Posterior cingulate gyrus (tissue), 11 donors: ENCODE measurements around the gene C18orf63.

Experiments
- DNase-seq, 10 donors: peaks; one replicate each; pipeline versions ENCODE4 v3.0.0 to v3.0.0-alpha.2; 2020 to 2021; ENCODE audit warnings: mixed read lengths in 3 of 10
- intact Hi-C: fragments of 100-400 bp; cut with DNase I; formaldehyde crosslinking; loops from one replicate; pipeline ENCODE4 v1.15.1; 2023

Gene C18orf63

DNA sequence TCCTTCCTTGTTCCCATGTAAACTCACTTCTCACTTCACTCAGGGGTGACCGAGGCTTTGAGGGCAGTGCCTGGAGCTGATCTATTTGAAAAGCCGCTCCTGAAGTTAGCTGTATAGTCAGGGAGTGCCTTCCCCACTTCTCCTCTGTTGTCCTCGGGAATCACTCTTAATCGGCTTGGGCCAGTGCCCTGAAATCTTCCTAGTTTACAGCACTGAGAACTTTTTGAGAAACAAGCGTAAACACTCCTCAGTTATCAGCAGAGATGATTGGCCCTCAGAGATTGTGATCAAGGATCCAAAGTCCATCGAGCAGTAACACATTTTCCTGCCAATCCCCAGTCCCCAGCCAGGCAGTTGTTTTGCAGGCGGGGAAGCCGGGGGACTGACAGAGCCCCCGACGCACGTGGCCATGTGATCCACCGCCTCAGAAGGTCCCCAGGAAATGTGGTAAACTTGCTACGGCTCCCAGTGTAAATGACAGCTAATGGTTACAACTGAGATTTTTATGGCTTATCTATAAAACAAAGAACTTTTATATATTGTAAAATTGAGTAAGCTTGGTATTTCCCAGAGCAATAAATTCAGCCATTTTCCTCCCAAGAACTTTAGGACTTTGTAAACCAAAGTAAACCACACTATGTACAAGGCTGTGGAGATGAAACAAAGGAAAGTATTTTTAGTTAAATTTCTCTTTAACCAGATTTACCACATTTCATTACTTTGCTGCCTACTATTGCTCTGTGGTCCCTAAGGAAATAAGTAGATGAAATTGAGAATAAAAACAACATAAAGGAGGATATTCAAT lies 53.5 kb downstream of the C18orf63 start:
- intact Hi-C loops: no loop called here
- no peak for DNase-seq

DNA sequence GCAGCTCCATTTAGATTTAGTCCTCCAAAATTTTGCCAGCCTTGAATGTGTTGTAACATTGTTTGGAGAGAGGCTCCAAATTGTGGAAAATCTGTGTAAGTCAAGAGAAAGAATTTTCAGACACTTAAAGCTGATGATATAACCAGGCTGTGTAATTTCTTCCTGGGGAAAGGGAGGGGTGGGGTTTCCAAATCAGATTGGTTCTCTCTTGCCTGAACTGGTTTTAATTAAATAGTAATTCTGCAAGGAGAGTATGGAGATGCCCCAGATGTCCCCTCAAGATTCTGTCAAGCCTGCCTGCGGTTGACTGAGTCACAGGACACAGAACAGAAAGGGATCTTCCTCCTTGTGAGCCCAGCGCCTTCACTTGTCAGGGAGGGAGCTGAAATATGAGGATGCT lies 54.5 kb downstream of the C18orf63 start:
- intact Hi-C loops: no loop called here
- no peak for DNase-seq

DNA sequence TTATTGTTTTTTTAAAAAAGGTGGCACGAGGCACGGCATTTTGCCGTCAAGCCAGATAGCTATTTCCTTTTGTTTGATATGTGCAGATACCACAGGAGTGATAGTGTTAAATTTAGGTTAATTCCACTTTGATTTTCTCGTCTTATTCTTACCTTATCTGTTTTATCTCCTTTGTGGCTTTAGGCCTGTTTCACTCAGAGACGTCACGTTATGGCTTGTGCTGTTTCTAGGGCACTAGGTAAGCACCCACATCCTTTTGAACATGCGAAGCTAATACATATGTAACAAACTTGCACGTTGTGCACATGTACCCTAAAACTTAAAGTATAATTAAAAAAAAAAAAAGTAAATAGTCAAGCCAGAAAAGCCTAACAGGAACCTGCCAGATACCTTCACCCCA lies 57.8 kb downstream of the C18orf63 start:
- intact Hi-C loops: no loop called here
- DNase-seq: no peak

DNA sequence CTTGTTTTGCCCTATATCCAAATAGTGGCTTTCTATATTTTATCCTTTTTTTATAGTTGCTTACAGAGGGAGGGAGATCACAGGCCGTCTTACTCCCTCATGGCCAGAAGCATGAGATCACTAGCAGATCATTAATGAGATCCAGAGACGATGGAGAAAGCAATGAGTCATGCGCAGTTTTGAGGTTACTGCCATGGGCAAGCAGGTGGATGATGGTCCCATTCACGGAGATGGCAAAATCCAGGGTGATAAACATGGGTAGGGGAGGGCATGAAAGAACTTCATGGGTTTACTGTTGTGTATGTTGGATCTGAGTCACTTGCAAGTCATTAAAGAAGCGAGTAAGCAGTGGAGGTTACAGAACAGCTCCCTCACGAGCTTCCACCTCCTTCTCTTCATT lies 60.4 kb downstream of the C18orf63 start:
- DNase-seq: no peak
- intact Hi-C loops: no loop called here

DNA sequence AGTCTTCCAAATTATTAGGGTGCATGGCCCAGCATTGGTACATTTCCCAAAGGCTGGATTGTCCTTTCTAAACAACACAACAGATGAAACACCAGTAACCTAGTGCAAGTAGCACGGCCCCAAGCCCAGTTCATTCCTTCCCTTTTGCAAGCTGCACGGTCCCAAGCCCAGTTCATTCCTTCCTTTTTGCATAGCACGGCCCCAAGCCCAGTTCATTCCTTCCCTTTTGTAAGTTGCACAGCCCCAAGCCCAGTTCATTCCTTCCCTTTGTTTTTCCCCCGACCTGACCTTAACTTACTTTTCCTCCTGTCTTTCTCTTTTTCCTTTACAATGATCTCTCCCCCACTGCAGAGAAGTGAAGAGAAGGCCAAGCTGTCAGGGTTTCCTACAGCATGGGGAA lies 60.9 kb downstream of the C18orf63 start:
- intact Hi-C loops: no loop called here
- no peak for DNase-seq

DNA sequence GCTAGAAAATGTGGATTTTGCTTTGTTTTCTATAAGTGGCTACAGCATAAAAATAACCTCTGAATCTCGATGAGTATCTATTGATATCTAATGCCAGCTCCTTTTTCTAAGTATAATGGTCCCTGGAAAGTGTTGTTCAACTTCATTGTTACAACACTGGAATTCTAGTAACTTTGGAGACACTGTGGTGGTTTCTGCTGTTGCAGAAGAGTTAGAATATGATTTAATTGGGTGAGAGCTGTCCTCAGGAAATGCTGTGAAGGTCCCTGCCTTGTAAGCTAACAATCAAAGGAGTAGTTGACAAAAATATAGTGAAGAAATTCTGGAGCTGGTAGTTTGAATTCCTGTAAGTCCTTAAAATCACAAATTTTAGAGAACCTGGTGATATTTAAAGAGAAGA lies 62.1 kb downstream of the C18orf63 start:
- DNase-seq: no peak
- intact Hi-C loops: no loop called here

DNA sequence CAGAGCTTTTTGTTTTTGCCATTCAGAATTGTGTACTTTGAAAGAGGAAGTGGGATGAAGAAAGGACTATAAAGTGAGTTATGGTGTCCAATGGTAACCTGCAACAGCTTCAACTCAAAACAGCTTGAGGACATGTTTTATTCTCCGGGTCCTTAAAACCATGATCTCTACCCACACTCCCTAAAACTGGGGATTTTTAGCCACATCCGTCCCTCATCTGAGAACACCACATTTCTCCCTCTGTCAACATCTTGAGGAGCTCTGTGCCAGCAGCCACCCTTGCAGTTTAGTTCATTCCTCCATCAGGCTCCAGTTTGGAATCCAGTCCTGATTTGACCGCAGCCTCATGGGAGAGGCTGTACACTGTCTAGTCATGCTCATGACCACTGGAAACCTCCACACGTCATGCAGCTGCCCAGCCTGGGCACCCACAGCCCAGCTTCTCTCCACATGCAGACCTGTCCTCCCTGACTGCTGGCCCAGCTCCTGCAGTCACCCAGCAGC lies 62.6 kb downstream of the C18orf63 start:
- no peak for DNase-seq

DNA sequence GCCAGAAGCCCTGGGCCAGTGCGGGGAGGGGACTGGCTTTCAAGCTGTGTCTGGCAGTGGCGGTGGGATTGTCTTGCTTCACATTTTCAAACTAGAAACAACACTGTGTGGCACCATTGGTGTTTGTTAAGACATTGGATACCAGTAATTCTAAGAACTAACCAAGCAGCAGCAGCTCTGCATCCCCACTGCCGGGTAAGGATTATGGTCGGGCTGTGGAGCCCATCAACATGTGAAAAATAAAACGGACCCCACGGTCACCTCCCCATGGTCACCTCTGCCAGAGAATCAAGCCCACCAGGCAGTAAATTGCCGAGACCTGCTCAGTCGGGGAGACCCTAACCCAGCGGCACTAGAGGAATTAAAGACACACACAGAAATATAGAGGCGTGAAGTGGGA lies 65.3 kb downstream of the C18orf63 start:
- DNase-seq: no peak
- intact Hi-C loops: no loop called here

More for the DNA sequence above, 62.6 kb downstream of the C18orf63 start:
- intact Hi-C loops: no loop called here

DNA sequence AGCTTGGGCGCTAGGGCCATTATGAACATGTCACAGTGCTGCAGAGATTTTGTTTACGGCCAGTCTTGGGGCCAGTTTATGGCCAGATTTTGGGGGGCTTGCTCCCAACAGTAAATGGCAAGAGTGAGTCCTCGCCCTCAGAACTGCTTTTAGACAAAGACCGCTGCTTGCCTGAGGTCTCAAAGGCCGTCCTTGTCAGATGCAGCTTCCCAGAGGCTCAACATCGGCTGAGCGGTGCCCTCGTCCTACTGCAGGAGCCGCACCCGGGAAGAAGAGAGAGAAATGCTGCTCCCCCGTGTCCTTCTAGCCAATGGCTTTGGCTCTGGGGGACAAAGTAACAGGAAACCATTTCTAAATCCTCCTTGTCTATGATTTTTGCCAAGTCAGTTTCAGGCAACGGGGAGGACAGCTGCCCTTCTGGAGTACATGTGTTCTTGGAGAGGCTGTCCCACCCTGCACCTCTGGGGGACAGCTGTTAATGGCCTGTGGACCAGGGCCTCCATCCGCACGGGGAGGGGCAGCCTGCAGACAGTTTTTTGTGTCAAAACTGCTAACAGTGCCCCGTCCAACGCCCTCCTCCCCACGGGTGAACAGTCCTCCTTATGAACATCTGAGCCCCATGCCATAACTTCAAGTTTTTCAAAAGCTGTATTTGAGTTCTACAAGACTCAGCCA lies 66.1 kb downstream of the C18orf63 start:
- no peak for DNase-seq
- intact Hi-C loops: no loop called here

DNA sequence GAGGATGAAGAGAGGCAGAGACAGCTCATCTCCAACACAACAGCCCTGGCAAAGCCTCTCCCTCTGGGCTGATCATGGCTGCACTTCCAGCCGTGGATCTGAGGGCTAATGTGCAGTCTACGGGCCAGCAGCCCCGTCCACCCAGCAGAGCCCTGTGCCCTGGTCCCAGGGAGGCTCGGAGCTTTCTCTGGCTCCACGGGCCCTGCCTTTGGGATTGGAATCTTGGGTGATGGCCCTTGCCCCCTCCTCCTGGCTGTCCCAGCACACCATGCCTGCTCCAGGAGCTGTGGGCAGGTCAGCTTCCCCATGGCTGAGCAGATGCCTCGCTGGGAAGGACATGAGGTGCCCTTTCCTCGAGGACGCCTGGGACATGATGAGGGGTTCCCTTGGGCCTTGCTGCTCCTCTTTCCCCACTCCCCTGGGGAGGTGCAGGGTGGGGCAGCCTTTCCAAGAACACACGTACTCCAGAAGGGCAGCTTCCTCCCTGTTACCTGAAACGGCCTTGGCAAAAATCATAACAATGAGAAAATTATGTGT lies 66.9 kb downstream of the C18orf63 start:
- intact Hi-C loops: no loop called here
- no peak for DNase-seq

DNA sequence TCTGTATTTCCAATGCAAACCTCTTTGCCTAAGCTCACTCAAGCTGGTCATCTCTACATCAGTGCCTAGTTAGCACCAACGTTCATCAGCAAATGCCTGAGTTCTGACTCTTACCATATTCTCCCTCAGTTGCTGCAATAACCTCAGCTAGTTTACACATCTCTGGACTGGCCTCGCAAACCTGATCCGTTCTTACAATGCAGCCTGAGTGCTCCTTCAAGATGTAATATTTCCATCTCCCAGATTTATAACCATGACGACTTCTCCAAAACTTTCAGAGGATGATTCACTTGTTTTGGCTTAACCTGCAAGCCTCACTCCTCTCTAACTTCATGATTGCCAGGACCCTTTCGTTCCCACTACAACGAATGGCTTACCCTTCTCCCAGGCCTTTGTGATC lies 71.7 kb downstream of the C18orf63 start:
- intact Hi-C loops: no loop called here
- no peak for DNase-seq

DNA sequence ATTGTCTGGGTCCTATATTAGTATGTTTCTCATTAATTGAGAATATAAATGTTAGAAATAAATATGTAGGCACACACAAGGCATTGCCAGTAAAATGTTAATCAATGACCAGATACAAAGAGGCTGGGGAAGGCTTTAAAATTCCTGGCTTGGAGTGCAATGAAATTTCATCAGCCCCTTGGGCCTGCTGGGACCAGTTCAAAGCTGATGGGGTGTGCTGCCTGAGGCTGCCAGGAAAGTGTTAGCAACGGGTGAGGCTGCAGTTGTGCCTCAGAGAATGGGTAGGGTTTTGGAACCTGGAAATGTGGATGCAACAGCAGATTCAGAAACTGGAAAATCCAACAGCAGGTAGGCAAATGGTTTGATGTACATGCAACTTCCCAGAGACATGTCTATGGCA lies 72.6 kb downstream of the C18orf63 start:
- intact Hi-C loops: no loop called here
- no peak for DNase-seq

DNA sequence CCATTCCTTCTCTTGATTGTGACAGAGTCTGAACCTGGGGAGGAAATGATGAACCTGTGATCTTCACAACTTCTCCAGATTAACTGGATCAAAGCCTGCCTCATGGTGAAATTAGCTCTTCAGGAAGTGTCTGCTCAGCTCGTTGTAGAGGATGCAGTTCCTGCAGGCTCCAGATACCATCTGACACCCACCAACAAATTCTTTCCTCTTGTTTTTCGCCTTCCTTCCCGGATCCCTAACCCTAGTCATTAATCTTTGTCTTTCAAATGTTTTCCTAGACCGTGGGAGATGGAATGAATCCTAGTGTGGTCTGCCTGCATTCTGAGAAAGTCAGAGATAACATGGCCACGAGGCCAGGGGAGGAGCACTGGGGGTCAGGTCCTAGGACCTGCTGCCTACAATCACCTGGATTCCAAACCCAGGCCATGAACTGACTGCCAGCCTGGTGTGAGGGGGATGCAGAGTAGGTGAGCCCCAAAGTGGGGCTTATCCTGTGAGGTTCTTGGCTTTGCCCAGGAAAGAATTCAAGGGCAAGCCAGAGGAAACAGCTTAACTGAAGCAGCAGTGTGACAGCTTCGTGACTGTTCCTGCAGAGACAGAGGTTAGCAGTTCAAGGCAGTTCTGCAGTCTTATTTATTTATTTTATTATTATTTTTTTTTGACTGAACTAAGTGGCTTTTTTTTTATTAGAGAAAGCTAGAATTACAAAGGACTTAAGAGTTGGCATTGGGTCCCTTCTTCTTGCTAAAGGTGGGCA lies 73.7 kb downstream of the C18orf63 start:
- intact Hi-C loops: no loop called here
- no peak for DNase-seq

DNA sequence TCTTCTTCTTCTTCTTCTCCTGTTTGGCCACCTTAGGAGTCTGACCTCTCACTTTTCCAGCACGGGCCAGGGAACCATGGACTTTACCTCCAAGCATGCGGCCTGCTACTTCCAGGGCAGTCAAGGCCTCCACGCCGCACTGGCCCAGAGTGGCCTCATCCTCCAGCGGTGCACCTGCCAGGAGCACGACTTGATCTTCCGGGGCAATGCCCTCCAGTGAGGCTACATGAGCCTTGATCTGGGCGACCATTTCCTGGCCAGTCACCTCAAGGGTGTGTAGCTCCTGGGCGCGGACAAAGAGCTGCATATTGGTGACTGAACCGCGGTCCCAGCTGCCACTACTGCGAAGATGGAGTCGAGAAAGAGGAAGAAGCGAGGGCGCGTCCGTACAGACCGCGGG lies 74.4 kb downstream of the C18orf63 start:
- peak in 1 of 10 donors; percentile 76 for DNase-seq
- intact Hi-C loops: no loop called here

DNA sequence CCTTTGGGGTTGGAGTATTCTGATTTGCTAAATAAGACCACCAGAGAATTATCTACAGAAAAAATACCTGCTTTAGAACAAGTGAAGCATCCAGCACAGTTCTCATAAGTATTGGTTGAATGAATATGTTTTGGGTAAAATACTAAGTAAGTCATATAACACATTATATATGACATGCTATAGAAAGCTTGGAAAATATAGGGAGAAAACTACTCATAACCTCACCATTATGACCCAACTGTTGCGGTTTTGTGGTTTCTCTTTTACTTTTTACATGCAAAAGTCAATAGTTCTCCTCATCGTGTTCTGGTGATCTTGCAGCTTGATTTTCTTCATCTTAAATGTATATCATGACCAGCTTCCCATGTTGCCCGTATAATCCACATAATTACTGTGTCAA lies 75.3 kb downstream of the C18orf63 start:
- intact Hi-C loops: no loop called here
- no peak for DNase-seq

DNA sequence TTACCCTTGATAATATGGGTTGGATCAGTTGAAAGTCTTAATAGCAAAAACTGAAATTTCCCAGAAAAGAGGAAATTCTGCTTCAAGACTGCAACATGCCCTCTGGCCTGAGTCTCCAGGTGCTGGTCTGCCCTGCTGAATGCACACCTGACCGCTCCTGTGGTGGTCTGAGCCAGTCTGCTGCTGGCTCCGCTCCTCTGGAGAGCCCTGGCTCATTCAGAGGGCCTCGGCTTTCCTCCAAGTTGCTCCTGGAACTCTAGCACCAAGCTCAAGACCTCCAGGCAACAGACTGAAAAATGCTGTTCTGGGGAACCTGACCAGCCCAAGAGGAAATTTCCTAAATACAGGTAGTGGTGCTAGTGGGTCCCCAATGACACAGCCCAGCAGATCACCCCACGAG lies 76.7 kb downstream of the C18orf63 start:
- intact Hi-C loops: no loop called here
- DNase-seq: no peak

DNA sequence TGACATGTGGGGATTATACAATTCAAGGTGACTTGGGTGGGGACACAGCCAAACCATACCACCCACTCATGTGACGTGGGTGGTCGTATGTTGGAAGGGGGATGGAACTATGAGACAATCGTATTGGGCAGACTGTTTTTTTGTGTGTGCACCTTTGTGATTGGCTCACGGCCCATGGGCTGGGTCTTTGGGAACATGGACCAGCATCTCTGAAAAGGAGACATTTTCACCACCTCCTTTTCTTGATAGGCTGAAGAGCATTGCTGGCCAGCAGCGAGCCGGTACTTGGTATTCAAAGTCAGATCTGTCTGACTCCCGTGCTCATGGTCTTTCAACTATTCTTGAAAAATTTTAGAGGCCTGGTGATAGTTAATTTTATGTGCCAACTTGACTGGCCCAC lies 79.4 kb downstream of the C18orf63 start:
- intact Hi-C loops: no loop called here
- DNase-seq: no peak

DNA sequence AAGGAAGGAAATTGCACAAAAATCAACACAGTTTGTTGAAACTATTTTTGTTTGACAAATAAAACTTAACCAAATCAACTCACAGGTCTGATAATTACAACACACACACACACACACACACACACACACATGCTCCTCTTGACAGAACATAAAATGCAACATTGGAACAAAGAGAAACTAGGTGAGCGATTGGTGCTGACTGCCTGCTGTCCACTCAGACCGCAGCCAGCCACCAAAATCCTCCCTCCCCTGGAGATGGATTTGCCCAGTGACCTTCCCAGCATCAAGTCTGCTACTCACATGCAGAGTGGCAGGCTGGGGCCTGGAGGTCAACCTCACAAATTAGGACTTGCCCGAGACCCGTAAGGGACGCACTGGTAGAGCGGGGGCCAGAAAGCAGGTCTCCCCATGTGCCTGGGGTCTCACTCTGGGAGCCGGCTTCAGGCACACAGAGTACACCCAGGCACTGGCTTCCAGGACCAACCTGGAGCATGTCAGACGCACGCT lies 80.1 kb downstream of the C18orf63 start:
- intact Hi-C loops: no loop called here
- DNase-seq: no peak

DNA sequence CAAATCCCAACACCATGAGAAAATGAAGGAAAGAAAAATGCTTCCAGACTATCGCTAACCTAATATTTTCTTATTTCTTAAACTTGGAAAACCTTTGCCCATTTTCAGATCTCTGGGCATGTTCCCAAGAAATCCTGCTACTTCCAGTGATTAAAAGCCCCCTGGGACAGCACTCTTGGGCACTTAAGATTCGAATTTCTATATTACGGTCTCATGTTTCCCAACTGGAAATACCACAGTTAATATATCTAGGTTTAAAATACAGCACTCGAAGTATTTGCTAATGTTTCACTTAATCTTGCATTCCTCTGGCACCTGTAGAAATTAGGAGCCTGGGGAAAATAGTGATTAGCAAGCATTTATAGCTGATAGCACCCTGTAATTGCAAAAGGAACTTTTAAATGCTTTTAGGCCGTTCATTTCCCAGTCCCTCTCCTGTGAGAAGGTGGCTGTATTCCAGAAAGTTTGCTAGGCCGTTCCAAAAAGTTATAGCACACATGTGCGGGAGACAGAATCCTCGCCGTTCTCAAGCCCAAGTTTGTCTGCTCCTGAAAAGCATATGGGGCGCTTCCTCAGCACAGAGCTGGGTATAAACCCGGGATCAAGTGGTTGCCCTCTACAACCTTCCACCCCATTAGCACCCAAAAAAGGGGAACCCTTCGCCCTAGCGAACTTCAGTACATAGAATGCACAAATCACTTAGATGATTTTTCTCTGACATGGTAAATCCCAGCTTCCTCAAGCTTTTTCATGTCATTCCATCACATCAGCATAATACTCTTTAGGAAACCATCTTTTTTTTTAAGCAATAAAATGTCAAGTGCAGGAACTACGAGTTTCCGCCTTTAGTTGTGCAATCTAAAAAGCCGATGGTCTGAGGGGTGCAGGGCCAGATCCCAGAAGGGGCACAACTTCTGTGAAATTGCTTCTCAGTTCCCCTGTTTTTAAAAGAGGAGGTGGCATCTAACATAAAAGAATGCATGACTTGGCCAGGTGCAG lies 80.8 kb downstream of the C18orf63 start:
- DNase-seq: no peak
- intact Hi-C loops: no loop called here

DNA sequence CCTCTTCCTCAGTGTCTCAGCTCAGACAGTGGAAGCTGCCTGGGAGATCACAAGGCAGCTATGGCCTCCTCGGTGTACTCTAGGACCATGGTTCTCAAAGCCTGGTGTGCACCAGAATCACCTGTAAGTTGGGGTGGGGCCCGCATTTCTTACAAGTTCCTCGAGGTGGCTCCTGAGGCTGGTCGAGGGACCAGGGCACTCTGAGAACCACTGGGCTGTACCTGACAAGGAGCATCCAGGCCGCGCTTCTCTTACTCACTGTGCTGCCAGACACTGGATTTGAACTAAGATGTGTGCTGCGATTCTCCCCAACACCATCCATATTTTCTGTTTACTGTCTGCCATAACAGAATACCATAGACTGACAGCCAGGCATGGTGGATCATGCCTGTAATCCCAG lies 81.9 kb downstream of the C18orf63 start:
- DNase-seq: no peak
- intact Hi-C loops: no loop called here
